GM13977 (cell line): ENCODE data around the gene NSMF.

Experiments
- DNase-seq: peaks from one replicate; pipeline ENCODE4 v3.0.0; 2012; ENCODE audit warnings: low spot score
- CTCF ChIP-seq: IDR thresholded peaks from 2 replicates; pipeline ENCODE4 v1.5.1; 2012; ENCODE audit warnings: mild to moderate bottlenecking, control low read depth; ENCODE audit not compliant: insufficient read depth; ENCODE audit errors: extremely low read depth, missing control alignments
- in situ Hi-C: fragments of 300-500 bp; cut with MboI; formaldehyde crosslinking; loops from one replicate; pipeline ENCODE4 v1.12.0; 2022; ENCODE audit warnings: low sequenced_read_pairs, low pct_unique_long_range_greater_than_20kb, mixed read lengths, inconsistent platforms; ENCODE audit not compliant: unreplicated experiment

The NSMF gene

DNA sequence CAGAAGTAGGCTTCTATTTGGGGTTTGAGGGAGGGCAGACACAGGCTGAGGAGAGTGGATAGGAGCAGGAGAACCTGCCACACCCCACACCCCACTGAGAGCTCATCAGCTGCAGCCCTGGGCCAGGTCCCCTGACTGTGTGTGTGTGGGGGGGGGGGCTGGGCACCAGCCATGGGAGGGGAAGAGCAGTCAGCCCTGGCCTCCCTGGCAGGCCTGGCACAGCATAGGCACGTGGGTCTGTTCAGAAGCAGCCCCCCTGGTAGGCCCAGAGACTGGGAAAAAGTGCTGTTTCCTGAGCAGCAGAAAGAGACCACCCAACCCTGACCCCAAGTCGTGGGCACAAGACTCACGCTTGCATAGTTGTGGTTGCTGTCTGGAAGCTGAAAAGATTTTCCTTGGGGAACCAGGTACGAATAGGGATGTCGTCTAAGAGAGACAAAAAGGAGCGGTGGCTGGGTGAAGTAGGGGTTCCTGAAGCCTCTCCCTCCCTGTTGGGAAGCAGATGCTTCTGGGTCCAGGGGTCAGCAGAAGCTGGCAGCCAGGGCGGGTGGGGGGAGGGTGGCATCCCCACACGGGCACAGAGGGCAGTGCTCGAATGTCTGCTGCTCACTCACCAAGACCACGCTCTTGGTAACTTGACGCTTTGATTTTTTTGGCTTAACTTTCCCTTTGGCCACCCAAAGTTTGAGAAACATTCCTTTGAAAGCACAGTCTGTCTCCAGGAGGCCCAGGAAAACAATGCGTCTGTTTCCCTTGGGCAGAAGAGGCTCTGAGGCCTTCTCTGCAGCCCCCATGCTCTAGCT lies 2.9 kb downstream of the NSMF start:
- DNase-seq = no peak
- in situ Hi-C loops = no loop called here
- no peak for TF ChIP-seq CTCF

DNA sequence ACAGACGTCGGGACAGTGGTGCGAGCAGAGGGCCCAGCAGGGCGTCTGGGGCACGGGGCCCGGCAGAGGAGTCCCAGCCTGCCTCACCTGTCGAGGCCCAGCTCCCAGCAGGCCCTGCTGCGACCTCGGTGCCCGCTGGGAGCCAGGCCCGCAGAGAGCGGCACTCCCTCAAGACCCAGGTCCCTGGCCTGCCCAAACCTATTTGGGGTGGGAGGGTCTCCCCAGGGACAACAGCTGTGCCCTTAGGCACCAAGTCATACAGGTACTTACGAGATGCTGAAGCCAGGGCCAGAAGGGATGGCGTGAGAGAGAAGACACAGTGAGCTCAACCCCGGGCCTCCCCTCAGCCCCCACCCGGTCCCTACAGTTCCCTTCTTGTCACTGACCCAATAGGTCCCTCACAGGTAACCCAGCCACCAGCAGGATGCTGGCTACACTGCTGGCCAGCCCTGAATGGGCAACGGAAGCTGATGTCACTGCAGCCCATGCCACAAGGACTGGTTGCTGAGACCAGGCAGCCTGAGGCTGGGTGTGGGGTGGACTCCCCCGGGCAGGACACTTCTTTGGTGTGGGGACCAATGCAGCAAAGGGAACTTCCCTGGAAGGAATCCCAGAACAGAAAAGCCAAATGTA lies 3.7 kb downstream of the NSMF start:
- no peak for TF ChIP-seq CTCF
- in situ Hi-C loops = no loop called here

DNA sequence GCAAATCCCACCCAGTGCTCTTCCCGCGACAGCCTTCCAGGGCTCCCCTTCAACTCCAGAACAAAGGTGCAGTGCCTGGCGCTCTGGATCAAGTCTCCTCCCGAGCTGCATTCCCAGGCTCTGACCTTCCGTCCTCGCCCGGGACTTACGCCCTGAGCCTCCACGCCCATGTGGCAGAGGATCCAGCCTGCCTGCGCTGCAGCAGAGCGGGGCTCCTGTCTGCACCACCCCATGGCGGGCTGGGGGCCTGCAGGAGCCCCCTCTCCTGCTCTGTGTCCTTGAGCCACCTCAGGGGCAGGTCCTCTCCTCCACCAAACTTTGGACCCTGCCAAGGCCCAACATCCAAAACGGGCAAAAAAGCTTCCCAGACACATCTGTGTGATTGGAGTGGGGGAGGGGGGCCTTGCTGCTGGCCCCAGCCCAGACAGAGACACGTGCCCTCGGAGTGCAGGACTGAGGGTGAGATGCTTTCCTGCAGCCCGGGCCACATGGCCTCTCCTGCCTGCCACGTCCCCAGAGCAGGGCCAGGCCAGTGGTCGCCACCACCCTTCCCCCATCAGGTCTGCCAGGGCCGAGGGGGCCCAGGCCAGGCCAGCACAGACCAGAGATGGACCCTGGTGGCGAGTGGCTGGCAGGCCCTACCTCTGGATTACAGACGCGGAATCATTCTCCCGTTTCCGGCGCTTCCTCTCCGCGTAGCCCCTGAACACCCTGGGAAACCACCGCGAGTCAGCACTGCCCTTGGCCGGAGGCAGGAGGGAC lies 4.4 kb downstream of the NSMF start:
- no peak for TF ChIP-seq CTCF
- in situ Hi-C loops = no loop called here
- DNase-seq = no peak

More for the DNA sequence above, 3.7 kb downstream of the NSMF start:
- DNase-seq = no peak

GRCh38 chr9:137454145-137454596 lies 5.0 kb downstream of the NSMF start:
- in situ Hi-C loops = no loop called here
- DNase-seq = peak; percentile 81
- TF ChIP-seq CTCF = no peak

- no peak for TF ChIP-seq CTCF
- in situ Hi-C loops = no loop called here
- peak; percentile 93 for DNase-seq
Observed at GRCh38 chr9:137453643-137454081, 5.5 kb downstream of the NSMF start.
